ENCODE results near the gene UMAD1. TPM values are rescaled to one million over a fixed set of nuclear protein-coding genes. Genes with fewer than 3 reads are reported as not detected.

The UMAD1 gene
- total RNA-seq, 1 donor from 2014 or later: 5.3 TPM

Other genes with a start within 250 kb of the UMAD1 start
- gene COL28A1, start 104.9 kb upstream of the UMAD1 start, total RNA-seq: 0.16 TPM
- gene MIOS, start 73.9 kb upstream of the UMAD1 start, total RNA-seq: 36.2 TPM
- gene RPA3, start 77.9 kb downstream of the UMAD1 start, total RNA-seq: 28.5 TPM

Data from esophagus mucosa (tissue), 1 donor.